GM21723 (cell line): ENCODE results near the gene HSPA1L.
"Not testable (repeated sequence)": the region's sequence is repeated elsewhere in the genome, so short reads cannot be mapped to it uniquely, and the experiment has no call there.

Experiments used
- ATAC-seq: cut with Tn5 transposase; IDR thresholded peaks from one replicate; pipeline ENCODE4 v1.9.1; 2021; ENCODE audit warnings: mild to moderate bottlenecking, moderate library complexity; ENCODE audit not compliant: unreplicated experiment

The HSPA1L gene

GRCh38 chr6:31837369-31838113 is 22.5 kb upstream of the HSPA1L start:
- ATAC-seq, result no peak

- no peak for ATAC-seq
Observed at GRCh38 chr6:31836474-31837368, 21.6 kb upstream of the HSPA1L start.

DNA sequence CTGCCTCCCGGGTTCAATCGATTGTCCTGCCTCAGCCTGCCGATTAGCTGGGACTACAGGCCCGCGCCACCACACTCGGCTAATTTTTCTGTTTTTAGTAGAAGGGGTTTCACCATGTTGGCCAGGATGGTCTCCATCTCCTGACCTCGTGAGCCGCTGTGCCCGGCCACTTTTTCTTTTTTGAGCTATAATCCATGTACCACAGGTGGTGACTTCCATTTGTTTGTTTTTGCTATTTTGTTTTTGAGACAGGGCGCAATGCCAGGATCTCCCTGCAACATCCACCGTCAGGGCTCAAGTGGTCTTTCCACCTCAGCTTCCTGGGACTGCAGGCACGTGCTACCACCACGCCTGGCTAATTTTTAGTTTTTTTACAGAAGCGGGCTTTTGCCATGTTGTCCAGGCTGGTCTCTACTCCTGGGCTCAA is 21.0 kb upstream of the HSPA1L start:
- ATAC-seq, result no peak

DNA sequence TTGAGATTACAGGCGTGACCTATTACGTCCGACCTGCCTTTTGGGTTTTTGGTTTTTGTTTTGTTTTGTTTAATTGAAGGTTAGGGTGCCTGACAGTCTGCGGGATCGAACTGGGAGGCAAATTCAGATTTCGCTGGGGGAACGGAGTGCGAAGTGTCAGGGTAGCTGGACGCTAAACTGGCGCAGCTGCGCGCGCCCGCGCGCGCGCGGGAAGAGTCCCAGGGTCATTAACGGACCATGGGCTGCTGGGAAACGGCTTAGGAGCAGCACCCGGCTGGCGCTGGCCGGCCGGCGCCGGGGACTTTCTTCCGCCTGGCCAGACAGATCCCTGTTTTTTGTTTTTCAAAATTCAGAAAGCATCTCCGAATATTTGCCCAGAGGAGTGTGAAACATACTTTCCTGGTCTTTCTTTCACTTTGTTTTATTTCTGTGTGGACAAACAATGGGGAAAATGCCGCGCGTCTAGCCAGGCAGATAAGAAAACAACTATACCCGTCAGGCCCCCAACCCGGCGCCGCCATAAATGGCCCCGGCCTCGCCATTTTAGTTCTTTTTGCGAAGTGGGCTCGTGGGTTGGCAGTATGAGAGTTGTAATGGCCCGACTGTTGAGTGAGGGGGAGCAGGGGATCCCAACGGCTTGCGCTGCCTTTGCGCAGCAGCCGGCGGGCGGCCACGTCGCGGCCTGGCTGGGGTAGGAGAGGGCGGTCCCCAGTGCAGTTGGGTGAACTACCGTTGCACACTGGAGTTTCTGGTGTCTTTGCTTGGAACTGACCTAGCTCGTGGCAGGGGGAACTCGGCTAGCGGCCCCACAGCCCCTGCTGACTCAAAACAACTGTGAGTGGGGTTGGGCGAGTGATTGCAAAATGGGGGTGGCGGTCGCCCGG is 19.5 kb upstream of the HSPA1L start:
- peak; percentile 40 for ATAC-seq

- no peak for ATAC-seq
Observed at GRCh38 chr6:31831350-31832215, 16.5 kb upstream of the HSPA1L start.

GRCh38 chr6:31830886-31831335 is 15.8 kb upstream of the HSPA1L start:
- no peak for ATAC-seq

DNA sequence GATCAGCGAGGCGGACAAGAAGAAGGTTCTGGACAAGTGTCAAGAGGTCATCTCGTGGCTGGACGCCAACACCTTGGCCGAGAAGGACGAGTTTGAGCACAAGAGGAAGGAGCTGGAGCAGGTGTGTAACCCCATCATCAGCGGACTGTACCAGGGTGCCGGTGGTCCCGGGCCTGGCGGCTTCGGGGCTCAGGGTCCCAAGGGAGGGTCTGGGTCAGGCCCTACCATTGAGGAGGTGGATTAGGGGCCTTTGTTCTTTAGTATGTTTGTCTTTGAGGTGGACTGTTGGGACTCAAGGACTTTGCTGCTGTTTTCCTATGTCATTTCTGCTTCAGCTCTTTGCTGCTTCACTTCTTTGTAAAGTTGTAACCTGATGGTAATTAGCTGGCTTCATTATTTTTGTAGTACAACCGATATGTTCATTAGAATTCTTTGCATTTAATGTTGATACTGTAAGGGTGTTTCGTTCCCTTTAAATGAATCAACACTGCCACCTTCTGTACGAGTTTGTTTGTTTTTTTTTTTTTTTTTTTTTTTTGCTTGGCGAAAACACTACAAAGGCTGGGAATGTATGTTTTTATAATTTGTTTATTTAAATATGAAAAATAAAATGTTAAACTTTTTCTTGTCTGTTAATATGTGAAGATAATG is 14.7 kb upstream of the HSPA1L start:
- no peak for ATAC-seq

- ATAC-seq, result peak; percentile 51
Observed at GRCh38 chr6:31827286-31828079, 12.4 kb upstream of the HSPA1L start, which contains the start of gene HSPA1B. Gene HSPA1B (plus strand): TSS chr6:31827738. CDS start chr6:31827951, 213 bp downstream.

- no peak for ATAC-seq
Observed at GRCh38 chr6:31826793-31827285, 11.8 kb upstream of the HSPA1L start.

DNA sequence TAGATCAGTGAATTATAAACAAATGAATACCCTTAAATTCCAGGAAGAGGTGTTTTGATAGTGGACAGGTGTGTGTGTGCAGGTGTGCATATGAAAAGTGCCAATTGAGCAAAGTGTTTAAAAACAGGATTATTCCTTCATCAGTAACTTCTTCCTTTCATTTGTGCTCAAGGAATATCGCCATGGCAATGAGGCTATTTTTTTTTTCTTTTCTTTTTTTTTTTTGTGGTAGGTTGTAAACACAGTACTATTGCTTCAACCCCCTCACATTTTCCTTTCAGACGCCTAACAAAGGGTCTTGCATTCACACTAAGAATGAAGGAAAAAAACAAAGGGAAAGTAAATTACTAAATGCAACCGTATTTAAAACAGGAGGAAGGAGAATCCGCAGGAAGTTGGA is 10.5 kb upstream of the HSPA1L start:
- ATAC-seq, result no peak

- ATAC-seq, result not testable (repeated sequence)
Observed at GRCh38 chr6:31823592-31824196, 8.6 kb upstream of the HSPA1L start.

DNA sequence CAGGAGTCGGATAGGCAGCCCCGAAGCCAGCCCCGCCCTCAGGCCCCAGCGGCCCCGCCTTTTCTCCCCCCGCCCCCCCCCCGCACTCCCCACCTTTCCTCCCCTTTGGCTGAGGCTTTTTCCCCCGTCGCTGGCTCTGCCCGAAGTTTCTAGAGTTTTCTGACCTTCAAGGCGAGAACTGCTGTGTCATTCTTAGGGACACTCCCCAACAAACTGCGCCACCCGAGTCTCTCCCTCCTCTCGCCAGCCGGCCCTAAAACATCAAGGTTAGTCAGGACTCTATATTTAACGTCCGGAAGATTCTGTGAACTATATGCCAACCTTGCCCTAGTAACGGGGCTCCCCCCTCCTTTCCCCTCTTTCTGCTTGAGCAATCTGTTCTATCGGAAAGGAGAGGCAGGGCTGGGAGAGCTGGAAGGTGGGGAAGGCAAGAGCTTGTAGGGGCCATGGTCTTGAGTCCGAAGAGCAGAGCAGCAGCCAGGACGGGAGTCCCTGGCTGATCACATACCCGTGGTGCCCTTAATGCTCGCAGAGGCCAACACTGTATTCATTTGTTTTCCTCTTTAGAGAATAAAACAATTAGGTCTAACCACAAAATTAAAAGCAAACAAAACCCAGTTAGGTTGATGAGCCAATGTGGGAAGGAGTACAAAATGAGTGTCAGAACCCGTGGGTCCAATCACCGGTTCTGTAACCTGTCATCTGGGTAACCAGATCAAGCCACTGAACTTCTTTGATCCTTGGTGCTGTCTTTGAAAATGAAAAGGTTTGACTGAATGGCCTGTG is 7.1 kb upstream of the HSPA1L start:
- ATAC-seq, result peak; percentile 19

DNA sequence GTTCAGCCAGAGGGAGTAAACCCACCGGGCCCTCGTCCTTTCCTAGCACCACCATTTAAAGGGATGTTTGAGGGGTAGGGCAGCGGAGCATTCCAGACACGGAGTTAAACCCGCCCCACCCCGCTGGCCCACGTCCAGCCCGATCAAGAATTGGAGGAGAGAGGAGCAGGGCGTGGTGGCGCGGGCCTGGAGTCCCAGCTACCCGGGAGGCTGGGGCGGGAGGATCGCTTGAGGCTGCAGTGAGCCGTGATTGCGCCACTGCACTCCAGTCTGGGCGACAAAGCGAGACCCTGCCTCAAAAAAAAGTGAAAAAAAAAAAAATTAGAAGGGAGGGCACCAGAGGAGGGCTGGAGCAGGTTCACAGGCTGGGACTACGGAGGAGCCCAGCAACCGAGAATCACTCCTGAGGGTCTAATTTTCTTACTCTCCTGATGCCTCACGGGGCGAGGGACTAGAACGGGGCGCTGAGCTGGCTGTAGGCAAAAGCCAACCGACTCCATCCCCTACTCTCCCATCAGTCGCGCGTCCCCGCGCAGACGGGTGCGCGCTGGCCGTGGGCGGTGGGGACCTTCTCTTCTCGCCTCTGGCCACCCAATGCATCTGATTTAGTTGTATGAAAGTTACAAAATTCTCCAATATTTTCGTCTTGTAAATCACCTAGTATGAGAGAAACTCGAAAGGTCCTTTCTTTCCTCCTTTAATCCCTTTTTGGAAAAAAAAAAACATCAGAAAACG is 6.4 kb upstream of the HSPA1L start:
- ATAC-seq, result peak; percentile 39

DNA sequence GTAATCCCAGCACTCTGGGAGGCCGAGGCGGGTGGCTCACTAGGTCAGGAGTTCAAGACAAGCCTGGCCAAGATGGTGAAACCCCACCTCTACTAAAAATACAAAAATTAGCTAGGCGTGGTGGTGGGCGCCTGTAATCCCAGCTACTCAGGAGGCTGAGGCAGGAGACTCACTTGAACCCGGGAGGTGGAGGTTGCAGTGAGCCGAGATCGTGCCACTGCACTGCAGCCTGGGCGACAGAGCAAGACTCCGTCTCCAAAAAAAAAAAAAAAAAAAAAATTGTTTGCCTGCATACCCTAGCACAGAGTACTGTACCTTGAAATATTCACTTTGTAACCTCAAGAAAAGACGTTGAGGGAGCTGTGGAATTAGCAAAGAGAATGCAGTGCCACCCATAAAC is 5.3 kb upstream of the HSPA1L start:
- not testable (repeated sequence) for ATAC-seq

DNA sequence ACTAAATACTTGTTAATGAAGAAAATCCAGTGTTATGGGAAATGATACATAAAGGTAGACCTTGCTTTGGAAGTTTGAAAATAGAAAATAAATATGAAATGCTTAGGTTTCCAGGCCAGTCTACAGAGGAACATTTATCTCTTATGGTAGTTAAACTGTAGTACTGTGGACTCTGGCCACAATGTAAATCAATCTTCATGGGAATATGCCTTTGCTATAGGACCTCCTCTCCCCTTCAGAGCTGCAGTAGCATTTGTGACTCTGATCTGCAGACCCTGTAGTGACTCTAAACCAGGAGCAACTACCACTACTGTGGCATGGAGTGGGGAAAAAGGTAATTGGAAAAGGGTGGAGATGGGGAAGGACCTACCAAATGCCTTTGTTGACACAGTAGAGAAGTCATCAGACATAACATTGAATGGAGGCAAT is 4.8 kb upstream of the HSPA1L start:
- ATAC-seq, result no peak

DNA sequence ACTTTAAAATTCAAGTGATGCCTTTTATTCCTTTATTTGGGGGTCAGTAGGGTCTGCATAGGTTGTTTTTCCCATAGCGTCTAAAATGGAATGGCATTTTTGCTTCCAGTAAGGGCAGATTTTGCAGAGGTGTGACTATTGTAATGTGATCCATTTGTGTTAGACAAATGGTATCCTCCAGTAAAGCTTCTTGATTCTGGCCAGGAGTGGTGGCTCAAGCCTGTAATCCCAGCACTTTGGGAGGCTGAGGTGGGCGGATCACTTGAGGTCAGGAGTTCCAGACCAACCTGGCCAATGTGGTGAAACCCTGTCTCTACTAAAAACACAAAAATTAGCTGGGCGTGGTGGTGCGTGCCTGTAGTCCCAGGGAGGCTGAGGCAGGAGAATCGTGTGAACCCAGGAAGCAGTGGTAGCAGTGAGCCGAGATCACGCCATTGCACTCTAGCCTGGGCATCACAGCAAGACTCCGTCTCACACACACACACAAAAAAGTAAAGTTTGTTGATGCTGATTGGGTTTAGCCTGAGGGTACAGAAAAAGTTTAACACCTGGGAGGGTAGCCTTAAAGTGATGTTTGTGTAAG is 2.9 kb upstream of the HSPA1L start:
- not testable (repeated sequence) for ATAC-seq
